ENCODE measurements around the gene VAV2.

- no peak for TF ChIP-seq ZFP3 (CRISPR knock-in tag; IDR thresholded peaks at IDR 0.05)
- TF ChIP-seq ZNF565 (CRISPR knock-in tag; conservative IDR thresholded peaks at IDR 0.05; ENCODE audit: low read depth) = no peak
Measured at GRCh38 chr9:133870598-133871595, 121.2 kb downstream of the VAV2 start.
